ENCODE results near the gene UBIAD1.

UBIAD1 gene, protein sequence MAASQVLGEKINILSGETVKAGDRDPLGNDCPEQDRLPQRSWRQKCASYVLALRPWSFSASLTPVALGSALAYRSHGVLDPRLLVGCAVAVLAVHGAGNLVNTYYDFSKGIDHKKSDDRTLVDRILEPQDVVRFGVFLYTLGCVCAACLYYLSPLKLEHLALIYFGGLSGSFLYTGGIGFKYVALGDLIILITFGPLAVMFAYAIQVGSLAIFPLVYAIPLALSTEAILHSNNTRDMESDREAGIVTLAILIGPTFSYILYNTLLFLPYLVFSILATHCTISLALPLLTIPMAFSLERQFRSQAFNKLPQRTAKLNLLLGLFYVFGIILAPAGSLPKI

DNA sequence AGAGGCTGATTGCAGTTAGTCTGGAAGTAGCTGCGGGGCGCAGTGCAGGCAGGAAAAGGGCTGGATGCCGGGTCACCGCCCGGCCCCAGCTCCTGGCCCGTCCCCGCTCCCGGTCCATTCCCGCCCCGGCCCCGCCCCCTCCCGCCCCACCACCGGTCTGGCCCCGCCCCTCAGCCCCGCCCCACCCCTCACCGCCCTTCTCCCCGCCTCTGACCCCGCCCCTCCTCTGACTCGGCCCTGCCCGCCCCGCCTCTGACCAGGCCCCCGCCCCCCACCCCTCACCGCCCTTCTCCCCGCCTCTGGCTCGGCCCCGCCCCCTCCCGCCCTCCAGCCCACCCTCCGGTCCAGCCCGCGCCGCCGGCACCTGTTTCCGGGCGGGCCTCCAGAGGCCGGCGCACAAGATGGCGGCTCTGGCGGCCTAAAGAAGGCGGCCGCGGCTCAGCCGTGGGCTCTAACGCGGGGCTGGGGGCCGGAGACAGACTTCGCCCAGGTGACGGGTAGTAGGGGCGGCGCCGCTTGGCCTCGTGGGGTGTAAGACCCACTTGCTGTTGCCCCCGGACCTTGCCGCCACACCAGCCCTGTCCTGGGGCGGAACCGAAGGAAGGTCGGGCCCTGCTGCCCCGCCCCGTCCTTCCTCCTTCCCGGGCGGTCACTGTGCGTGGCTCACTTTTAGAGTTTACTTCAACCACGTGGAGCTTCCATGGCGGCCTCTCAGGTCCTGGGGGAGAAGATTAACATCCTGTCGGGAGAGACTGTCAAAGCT, at the start of gene UBIAD1:
TSS of gene UBIAD1 (plus strand) at position 367 of the 763 bp plus-strand sequence. CDS start at position 701, 334 bp downstream.
- Histone ChIP-seq H3K4me3 (ENCODE audit: low read length in 2 of 2) (peak within 1 kb of the TSS; percentile 94 to 96), H3K27me3 (ENCODE audit: control insufficient read depth in 2 of 2, insufficient read depth in 2 of 2, low read length in 2 of 2) (no peaks in the 10 kb centered on the region), H3K4me1 (ENCODE audit: control insufficient read depth in 2 of 2, insufficient read depth in 2 of 2, low read length in 2 of 2) (peaks cover 13 to 20% of the 10 kb centered on the region in 2 donors)

DNA sequence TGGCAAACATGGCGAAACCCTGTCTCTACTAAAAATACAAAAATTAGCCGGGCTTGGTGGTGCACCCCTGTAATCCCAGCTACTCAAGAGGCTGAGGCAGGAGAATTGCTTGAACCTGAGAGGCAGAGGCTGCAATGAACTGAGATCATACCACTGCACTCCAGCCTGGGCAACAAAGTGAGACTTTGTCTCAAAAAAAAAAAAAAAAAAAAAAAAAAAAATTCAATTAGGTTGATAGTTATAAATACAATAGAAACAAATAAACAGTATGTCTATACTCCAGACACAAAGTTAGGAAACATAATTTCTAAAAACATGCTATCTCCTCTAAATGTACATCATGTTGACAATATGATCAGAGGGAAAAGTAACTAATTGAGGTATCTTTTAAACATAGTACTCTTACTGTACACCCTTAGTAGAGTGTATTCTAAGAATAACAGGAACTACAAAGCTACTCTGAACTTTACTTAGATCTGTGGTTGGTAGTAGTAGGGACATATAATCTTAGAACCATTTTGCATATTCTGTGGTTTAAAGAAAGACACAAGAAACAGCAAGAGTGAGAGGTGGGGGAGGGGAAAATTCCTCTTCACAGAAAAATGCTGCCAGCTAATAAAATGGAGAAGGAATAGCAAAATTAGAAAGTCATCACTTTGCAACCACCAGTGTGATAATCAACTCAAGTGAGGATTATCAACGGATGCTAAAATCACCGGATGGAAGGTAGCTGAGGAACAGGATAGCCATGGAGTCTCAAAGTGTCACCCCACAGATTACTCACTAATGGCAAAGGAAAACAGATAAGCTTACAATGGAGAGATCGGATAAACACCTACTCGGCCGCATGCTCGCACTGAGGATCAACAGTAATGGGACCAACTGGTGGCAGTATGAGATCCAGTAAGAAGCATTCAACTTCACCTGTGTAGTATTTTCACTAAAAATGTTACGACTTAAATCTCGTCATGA, 45.6 kb upstream of the UBIAD1 start:
- peaks cover 38 to 45% of the 10 kb centered on the region in 2 donors for H3K36me3 ChIP-seq (ENCODE audit: control insufficient read depth in 2 of 2, insufficient read depth in 2 of 2, low read length in 2 of 2)

More for the DNA sequence above, at the start of gene UBIAD1:
- Histone ChIP-seq H3K36me3 (ENCODE audit: control insufficient read depth in 2 of 2, insufficient read depth in 2 of 2, low read length in 2 of 2) (peaks cover 0 to 3% of the 10 kb centered on the region in 2 donors), H3K9ac (ENCODE audit: low read depth in 1 of 2, low read length in 2 of 2) (peak within 1 kb of the TSS; percentile 89 to 92), H3K9me3 (ENCODE audit: control insufficient read depth in 2 of 2, low read length in 2 of 2) (no peaks in the 10 kb centered on the region), H3K27ac (ENCODE audit: low read depth in 2 of 2, low read length in 2 of 2) (peak within 1 kb of the TSS; percentile 94)

DNA sequence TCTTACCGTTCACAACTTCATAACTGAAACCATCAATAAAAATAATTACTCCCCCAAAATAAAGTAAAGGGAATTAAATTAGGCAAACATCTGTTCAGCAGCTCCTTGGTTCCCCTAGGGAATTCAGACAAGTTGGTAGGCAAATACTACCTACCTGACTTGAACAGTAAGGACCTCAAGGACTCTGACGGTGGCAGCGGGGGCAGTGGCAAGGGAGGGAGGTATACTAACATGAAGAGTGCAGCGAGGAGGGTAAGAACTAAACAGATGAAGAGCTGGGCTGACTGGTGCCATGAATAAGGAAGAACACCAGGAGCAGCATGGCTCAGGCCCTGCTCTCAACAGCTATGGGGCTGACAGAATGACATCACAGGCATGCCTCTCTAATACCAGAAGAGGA, 43.8 kb upstream of the UBIAD1 start:
- Histone ChIP-seq H3K4me3 (ENCODE audit: low read length in 2 of 2) (no peak overlapping the region), H3K9ac (ENCODE audit: low read depth in 1 of 2, low read length in 2 of 2) (no peak overlapping the region), H3K27ac (ENCODE audit: low read depth in 2 of 2, low read length in 2 of 2) (no peak overlapping the region), H3K27me3 (ENCODE audit: control insufficient read depth in 2 of 2, insufficient read depth in 2 of 2, low read length in 2 of 2) (no peaks in the 10 kb centered on the region), H3K4me1 (ENCODE audit: control insufficient read depth in 2 of 2, insufficient read depth in 2 of 2, low read length in 2 of 2) (no peaks in the 10 kb centered on the region), H3K9me3 (ENCODE audit: control insufficient read depth in 2 of 2, low read length in 2 of 2) (no peaks in the 10 kb centered on the region), H3K36me3 (ENCODE audit: control insufficient read depth in 2 of 2, insufficient read depth in 2 of 2, low read length in 2 of 2) (peaks cover 55 to 56% of the 10 kb centered on the region in 2 donors)

More for the DNA sequence above, 45.6 kb upstream of the UBIAD1 start:
- no peaks in the 10 kb centered on the region for H3K9me3 ChIP-seq (ENCODE audit: control insufficient read depth in 2 of 2, low read length in 2 of 2)
- no peaks in the 10 kb centered on the region for H3K27me3 ChIP-seq (ENCODE audit: control insufficient read depth in 2 of 2, insufficient read depth in 2 of 2, low read length in 2 of 2)
- no peak overlapping the region for H3K27ac ChIP-seq (ENCODE audit: low read depth in 2 of 2, low read length in 2 of 2)
- H3K4me1 ChIP-seq (ENCODE audit: control insufficient read depth in 2 of 2, insufficient read depth in 2 of 2, low read length in 2 of 2) = no peaks in the 10 kb centered on the region
- no peak overlapping the region for H3K4me3 ChIP-seq (ENCODE audit: low read length in 2 of 2)
- H3K9ac ChIP-seq (ENCODE audit: low read depth in 1 of 2, low read length in 2 of 2) = no peak overlapping the region

DNA sequence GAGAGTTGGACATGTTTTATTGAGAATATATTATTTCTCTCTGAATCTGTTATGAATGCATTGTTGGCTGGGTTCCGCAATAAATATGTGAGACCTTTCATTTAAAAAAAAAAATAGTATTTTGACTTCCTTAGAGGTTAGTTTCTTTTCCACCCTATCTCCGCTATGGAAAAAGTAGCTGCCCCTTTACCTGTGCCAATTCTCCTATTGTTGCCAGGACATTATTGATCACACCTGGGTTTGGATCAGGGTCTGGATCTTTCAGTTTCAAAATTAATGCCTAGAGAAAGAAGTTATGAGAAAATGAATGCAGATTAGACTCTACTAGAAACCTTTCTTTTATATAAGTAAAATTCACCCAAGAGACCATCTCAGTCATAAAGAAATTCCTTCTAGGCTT, 39.8 kb upstream of the UBIAD1 start:
- H3K9ac ChIP-seq (ENCODE audit: low read depth in 1 of 2, low read length in 2 of 2) = no peak overlapping the region
- H3K4me1 ChIP-seq (ENCODE audit: control insufficient read depth in 2 of 2, insufficient read depth in 2 of 2, low read length in 2 of 2) = no peaks in the 10 kb centered on the region
- no peak overlapping the region for H3K27ac ChIP-seq (ENCODE audit: low read depth in 2 of 2, low read length in 2 of 2)
- no peak overlapping the region for H3K4me3 ChIP-seq (ENCODE audit: low read length in 2 of 2)
- no peaks in the 10 kb centered on the region for H3K9me3 ChIP-seq (ENCODE audit: control insufficient read depth in 2 of 2, low read length in 2 of 2)
- peaks cover 70 to 78% of the 10 kb centered on the region in 2 donors for H3K36me3 ChIP-seq (ENCODE audit: control insufficient read depth in 2 of 2, insufficient read depth in 2 of 2, low read length in 2 of 2)
- H3K27me3 ChIP-seq (ENCODE audit: control insufficient read depth in 2 of 2, insufficient read depth in 2 of 2, low read length in 2 of 2) = no peaks in the 10 kb centered on the region

DNA sequence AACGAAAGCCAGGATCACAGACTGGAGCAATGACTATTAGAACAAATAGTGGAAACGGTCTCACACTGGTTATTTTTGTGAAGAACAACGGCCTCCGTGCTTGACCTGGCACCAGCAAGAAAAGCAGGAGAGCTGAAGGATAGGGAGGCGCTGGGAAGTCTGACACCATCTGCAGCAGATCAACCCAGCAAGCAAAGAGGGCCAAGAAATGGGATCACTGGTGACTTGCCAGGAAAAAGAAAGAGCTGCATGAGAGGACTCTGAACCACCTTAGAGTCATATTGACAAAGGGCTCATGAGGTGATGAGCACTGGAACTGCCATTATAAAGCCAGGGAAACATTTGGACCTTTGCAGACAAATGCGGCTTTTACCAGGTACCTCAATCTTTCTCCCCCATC, 35.6 kb upstream of the UBIAD1 start:
- H3K4me3 ChIP-seq (ENCODE audit: low read length in 2 of 2) = no peak overlapping the region
- H3K4me1 ChIP-seq (ENCODE audit: control insufficient read depth in 2 of 2, insufficient read depth in 2 of 2, low read length in 2 of 2) = no peaks in the 10 kb centered on the region
- H3K27ac ChIP-seq (ENCODE audit: low read depth in 2 of 2, low read length in 2 of 2) = no peak overlapping the region
- no peak overlapping the region for H3K9ac ChIP-seq (ENCODE audit: low read depth in 1 of 2, low read length in 2 of 2)
- H3K36me3 ChIP-seq (ENCODE audit: control insufficient read depth in 2 of 2, insufficient read depth in 2 of 2, low read length in 2 of 2) = peaks cover 57 to 75% of the 10 kb centered on the region in 2 donors
- no peaks in the 10 kb centered on the region for H3K27me3 ChIP-seq (ENCODE audit: control insufficient read depth in 2 of 2, insufficient read depth in 2 of 2, low read length in 2 of 2)
- no peaks in the 10 kb centered on the region for H3K9me3 ChIP-seq (ENCODE audit: control insufficient read depth in 2 of 2, low read length in 2 of 2)

DNA sequence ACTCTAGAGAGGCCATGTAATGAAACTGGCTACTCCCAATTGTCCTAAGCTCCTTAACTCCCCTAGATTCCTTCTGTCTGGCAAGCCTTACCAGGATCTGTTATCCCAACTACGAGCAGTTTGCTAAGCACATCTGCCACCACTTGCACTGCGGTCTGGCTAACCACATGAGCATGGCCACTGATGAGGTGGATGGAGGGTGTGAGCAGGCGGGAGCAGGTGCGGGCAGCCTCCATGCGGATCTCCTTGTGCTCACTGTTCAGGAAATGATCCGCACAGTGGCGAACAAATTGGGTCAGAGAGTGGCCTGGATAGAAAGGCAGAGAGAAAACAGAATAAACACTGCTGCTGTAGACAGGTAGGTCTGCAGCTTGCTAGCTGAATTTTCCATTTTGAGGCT, 34.7 kb upstream of the UBIAD1 start:
- Histone ChIP-seq H3K4me1 (ENCODE audit: control insufficient read depth in 2 of 2, insufficient read depth in 2 of 2, low read length in 2 of 2) (no peaks in the 10 kb centered on the region), H3K36me3 (ENCODE audit: control insufficient read depth in 2 of 2, insufficient read depth in 2 of 2, low read length in 2 of 2) (peaks cover 58 to 75% of the 10 kb centered on the region in 2 donors), H3K27ac (ENCODE audit: low read depth in 2 of 2, low read length in 2 of 2) (no peak overlapping the region), H3K9ac (ENCODE audit: low read depth in 1 of 2, low read length in 2 of 2) (no peak overlapping the region), H3K4me3 (ENCODE audit: low read length in 2 of 2) (no peak overlapping the region), H3K9me3 (ENCODE audit: control insufficient read depth in 2 of 2, low read length in 2 of 2) (no peaks in the 10 kb centered on the region), H3K27me3 (ENCODE audit: control insufficient read depth in 2 of 2, insufficient read depth in 2 of 2, low read length in 2 of 2) (no peaks in the 10 kb centered on the region)

DNA sequence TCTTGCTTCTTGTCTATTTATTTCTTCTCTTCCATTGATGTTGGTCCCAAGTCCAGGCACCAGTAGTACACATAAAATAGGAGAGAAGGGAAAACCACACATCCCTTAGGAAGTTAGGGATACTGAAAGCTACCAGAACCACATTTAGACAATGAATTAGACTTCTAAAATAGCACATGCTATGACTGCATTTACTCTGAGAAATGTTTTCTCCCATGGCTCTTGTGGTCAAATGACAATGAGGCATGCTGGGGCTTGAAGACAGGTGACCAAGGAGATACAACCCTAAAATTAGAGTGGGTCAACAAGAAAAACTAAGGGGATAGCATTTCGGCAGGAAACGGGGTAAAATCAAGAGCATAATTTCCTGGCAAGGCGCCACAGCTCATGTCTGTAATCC, 27.8 kb upstream of the UBIAD1 start:
- Histone ChIP-seq H3K27me3 (ENCODE audit: control insufficient read depth in 2 of 2, insufficient read depth in 2 of 2, low read length in 2 of 2) (no peaks in the 10 kb centered on the region), H3K36me3 (ENCODE audit: control insufficient read depth in 2 of 2, insufficient read depth in 2 of 2, low read length in 2 of 2) (peaks cover 41 to 59% of the 10 kb centered on the region in 2 donors), H3K4me3 (ENCODE audit: low read length in 2 of 2) (no peak overlapping the region), H3K4me1 (ENCODE audit: control insufficient read depth in 2 of 2, insufficient read depth in 2 of 2, low read length in 2 of 2) (no peaks in the 10 kb centered on the region), H3K9ac (ENCODE audit: low read depth in 1 of 2, low read length in 2 of 2) (no peak overlapping the region), H3K9me3 (ENCODE audit: control insufficient read depth in 2 of 2, low read length in 2 of 2) (no peaks in the 10 kb centered on the region), H3K27ac (ENCODE audit: low read depth in 2 of 2, low read length in 2 of 2) (no peak overlapping the region)

DNA sequence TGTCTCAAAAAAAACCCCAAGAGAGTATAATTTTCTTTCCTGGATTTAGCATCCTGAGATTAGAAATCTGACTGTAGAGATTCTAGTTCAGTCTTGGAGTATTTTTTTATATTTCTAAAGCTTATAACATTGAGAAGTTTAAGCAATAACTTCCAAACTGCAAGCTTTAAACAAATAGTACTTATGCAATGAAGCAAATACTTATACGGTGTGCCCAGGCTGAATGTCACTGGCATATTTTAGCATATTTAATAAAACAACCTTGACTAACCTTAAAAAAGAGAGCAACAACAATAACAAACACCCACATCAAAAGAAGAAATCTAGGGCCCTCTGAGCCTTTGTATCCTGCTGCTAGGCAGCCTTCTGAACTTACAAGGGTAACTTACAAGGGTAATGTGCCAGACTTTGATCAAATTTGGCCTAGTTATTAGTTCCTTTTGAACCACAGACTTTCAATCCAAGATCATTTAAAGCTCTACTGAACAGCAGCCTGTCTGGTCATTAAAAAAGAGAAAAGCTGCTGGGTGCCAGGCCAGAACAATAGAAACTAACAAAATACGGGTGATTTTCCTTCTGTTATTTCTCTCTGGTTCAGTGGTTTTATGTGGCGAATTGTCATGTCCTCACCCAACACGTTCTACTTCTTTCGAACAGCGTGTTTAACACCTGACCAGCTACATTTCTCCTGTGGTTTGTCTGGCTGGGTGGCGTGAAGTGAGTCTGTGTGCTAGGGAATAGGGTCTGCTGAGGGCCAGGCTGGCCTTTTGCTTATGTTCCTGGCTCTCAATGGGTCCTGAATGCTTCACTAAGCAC, 26.9 kb upstream of the UBIAD1 start:
- Histone ChIP-seq H3K36me3 (ENCODE audit: control insufficient read depth in 2 of 2, insufficient read depth in 2 of 2, low read length in 2 of 2) (peaks cover 37 to 54% of the 10 kb centered on the region in 2 donors), H3K9me3 (ENCODE audit: control insufficient read depth in 2 of 2, low read length in 2 of 2) (no peaks in the 10 kb centered on the region), H3K9ac (ENCODE audit: low read depth in 1 of 2, low read length in 2 of 2) (no peak overlapping the region), H3K27ac (ENCODE audit: low read depth in 2 of 2, low read length in 2 of 2) (no peak overlapping the region), H3K4me3 (ENCODE audit: low read length in 2 of 2) (no peak overlapping the region), H3K4me1 (ENCODE audit: control insufficient read depth in 2 of 2, insufficient read depth in 2 of 2, low read length in 2 of 2) (no peaks in the 10 kb centered on the region), H3K27me3 (ENCODE audit: control insufficient read depth in 2 of 2, insufficient read depth in 2 of 2, low read length in 2 of 2) (no peaks in the 10 kb centered on the region)

DNA sequence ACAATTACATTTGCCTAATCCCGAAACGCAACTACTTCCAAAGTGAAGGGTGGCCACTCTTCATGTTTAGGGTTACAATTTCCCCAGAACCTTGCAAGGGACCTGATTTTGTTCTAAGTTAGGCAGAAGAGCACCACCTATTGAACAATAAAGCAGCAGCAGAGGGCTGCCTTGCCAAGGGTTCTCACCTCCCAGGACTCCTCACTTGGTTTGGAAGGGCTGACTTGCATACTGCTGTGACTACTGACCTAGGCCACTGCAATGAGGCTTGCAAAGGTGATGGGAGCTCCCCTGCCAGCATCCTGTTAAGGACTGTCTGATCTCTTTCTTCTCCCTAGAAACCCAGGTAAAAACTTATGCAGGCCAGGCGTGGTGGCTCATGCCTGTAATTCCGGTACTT, 24.8 kb upstream of the UBIAD1 start:
- no peaks in the 10 kb centered on the region for H3K27me3 ChIP-seq (ENCODE audit: control insufficient read depth in 2 of 2, insufficient read depth in 2 of 2, low read length in 2 of 2)
- no peaks in the 10 kb centered on the region for H3K9me3 ChIP-seq (ENCODE audit: control insufficient read depth in 2 of 2, low read length in 2 of 2)
- H3K27ac ChIP-seq (ENCODE audit: low read depth in 2 of 2, low read length in 2 of 2) = no peak overlapping the region
- no peak overlapping the region for H3K4me3 ChIP-seq (ENCODE audit: low read length in 2 of 2)
- H3K36me3 ChIP-seq (ENCODE audit: control insufficient read depth in 2 of 2, insufficient read depth in 2 of 2, low read length in 2 of 2) = peaks cover 42 to 57% of the 10 kb centered on the region in 2 donors
- H3K4me1 ChIP-seq (ENCODE audit: control insufficient read depth in 2 of 2, insufficient read depth in 2 of 2, low read length in 2 of 2) = no peaks in the 10 kb centered on the region
- H3K9ac ChIP-seq (ENCODE audit: low read depth in 1 of 2, low read length in 2 of 2) = no peak overlapping the region

Measured in mucosa of rectum (tissue), 2 donors.